Activated T-helper 1 cell treated with anti-CD3 and anti-CD28 coated beads, Interleukin-12 subunit alpha, Interleukin-12 subunit beta, Interleukin-2, Interleukin-4 antibody, amounts not matched to agents 30 ng/mL and 10 ng/mL and 1 ng/mL, durations not matched to agents 14 hours and 24 hours and 36 hours (primary cell): ENCODE measurements around the gene CTTNBP2NL. TPM values are rescaled to one million over a fixed set of nuclear protein-coding genes. Genes with fewer than 3 reads are reported as not detected.

ENCODE experiments used
- DNase-seq: peaks from one replicate; pipeline ENCODE4 v3.0.0; 2021; ENCODE audit warnings: low spot score
- H3K27ac Mint-ChIP-seq: one replicate; pipeline ENCODE4 v1.8.0; 2021; ENCODE audit warnings: mild to moderate bottlenecking, mixed read lengths
- H3K27me3 Mint-ChIP-seq: one replicate; pipeline ENCODE4 v1.8.0; 2022; ENCODE audit warnings: mild to moderate bottlenecking, moderate library complexity, mixed read lengths; ENCODE audit not compliant: insufficient read depth
- H3K36me3 Mint-ChIP-seq: one replicate; pipeline ENCODE4 v1.8.0; 2021; ENCODE audit warnings: low read depth, mixed read lengths
- H3K4me1 Mint-ChIP-seq: one replicate; pipeline ENCODE4 v1.8.0; 2021; ENCODE audit warnings: low read depth, mixed read lengths
- H3K4me3 Mint-ChIP-seq: one replicate; pipeline ENCODE4 v1.8.0; 2021; ENCODE audit warnings: mild to moderate bottlenecking, moderate library complexity, mixed read lengths
- H3K9me3 Mint-ChIP-seq: one replicate; pipeline ENCODE4 v1.8.0; 2021; ENCODE audit warnings: mixed read lengths
- intact Hi-C: fragments of 100-400 bp; cut with micrococcal nuclease; formaldehyde crosslinking; loops from one replicate; pipeline ENCODE4 v1.15.1; 2024
- total RNA-seq: library from RNA; stranded (reverse); gene quantifications from 2 replicates; pipeline ENCODE4 v1.2.3, GENCODE V29; 2022

Gene CTTNBP2NL
- total RNA-seq, 1 donor from 2014 or later: 3.9 TPM

- no peak overlapping the region for H3K27ac Mint-ChIP-seq
- peaks cover 21% of the 10 kb centered on the region for H3K27me3 Mint-ChIP-seq
- no peak for DNase-seq
- H3K36me3 Mint-ChIP-seq: no peaks in the 10 kb centered on the region
- H3K9me3 Mint-ChIP-seq: no peaks in the 10 kb centered on the region
- no peaks in the 10 kb centered on the region for H3K4me1 Mint-ChIP-seq
- intact Hi-C loops: no loop called here
- no peak overlapping the region for H3K4me3 Mint-ChIP-seq
Observed at GRCh38 chr1:112492076-112492475, 96.1 kb downstream of the CTTNBP2NL start.

GRCh38 chr1:112493351-112493750 lies 97.3 kb downstream of the CTTNBP2NL start:
- intact Hi-C loops: no loop called here
- Mint-ChIP-seq H3K36me3 (no peaks in the 10 kb centered on the region), H3K9me3 (no peaks in the 10 kb centered on the region), H3K27me3 (peaks cover 27% of the 10 kb centered on the region), H3K4me1 (no peaks in the 10 kb centered on the region), H3K4me3 (no peak overlapping the region), H3K27ac (no peak overlapping the region)
- DNase-seq: no peak

DNA sequence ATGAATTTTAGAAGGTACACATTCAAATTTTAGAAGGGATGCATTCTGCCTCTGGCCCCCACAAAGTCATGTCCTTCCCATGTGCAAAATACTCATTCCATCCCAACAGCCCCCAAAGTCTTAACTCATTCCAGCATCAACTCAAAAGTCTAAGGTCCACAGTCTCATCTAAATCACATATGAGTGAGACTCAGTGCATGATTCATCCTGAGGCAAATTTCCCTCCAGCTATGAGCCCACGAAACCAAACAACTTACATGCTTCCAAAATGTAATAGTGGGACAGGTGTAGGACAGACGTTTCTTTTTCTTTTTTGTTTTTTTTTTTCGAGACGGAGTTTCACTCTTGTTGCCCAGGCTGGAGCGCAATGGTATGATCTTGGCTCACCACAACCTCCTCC lies 100.3 kb downstream of the CTTNBP2NL start:
- Mint-ChIP-seq H3K27ac (no peak overlapping the region), H3K4me1 (no peaks in the 10 kb centered on the region), H3K4me3 (no peak overlapping the region), H3K27me3 (peaks cover 43% of the 10 kb centered on the region), H3K9me3 (no peaks in the 10 kb centered on the region), H3K36me3 (no peaks in the 10 kb centered on the region)
- no peak for DNase-seq
- intact Hi-C loops: no loop called here

DNA sequence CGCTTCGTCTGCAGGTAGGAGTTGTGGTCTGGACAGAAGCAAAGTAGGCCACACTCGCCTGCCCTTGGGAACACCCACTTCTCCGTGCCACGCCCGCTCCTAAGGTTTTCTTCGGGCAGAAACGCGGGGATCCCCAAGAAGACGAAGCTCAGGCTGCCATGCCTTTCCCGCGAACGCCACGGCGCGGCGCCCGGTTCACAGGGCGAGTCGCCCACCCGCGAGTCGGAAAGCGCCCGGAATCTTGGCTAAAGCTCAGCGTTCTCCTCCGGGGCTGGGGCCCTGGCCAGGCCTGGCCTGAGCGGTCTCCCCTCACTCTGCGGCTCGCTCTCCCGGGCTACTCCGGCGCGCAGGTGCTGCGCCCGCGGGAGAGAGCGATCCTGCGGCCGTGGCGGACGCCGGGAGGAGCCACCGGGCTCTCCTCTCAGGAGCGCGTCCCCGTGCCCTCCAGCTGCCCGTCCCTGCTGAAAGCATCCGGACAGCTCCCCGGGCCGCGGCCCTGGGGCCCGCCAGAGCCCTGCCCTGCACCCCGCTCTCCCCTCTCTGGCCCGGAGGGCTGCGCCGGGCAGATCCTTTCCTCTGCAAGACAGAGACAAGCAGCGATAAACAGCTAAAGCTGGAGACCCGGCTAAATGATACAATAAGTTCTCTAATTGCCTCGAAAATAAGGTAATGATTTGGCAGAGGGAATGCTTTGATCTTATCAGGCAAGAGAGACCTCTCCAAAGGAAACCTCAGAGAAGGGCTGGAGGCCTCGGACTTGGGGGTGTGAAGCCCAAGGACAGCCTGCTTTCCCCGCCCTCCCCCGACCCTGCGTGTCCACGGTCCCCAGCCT lies 106.0 kb downstream of the CTTNBP2NL start:
- H3K27me3 Mint-ChIP-seq: peaks cover 62% of the 10 kb centered on the region
- peaks cover 5% of the 10 kb centered on the region for H3K4me1 Mint-ChIP-seq
- no peaks in the 10 kb centered on the region for H3K9me3 Mint-ChIP-seq
- peak overlapping the region; percentile 63 for H3K4me3 Mint-ChIP-seq
- intact Hi-C loops: loop anchor here (1.0 to 10.0 kb wide), 4 partner anchors 35 to 205 kb away; partner anchors contain the start of genes MOV10 and RHOC
- H3K36me3 Mint-ChIP-seq: no peaks in the 10 kb centered on the region
- H3K27ac Mint-ChIP-seq: no peak overlapping the region
- DNase-seq: peak; percentile 33

DNA sequence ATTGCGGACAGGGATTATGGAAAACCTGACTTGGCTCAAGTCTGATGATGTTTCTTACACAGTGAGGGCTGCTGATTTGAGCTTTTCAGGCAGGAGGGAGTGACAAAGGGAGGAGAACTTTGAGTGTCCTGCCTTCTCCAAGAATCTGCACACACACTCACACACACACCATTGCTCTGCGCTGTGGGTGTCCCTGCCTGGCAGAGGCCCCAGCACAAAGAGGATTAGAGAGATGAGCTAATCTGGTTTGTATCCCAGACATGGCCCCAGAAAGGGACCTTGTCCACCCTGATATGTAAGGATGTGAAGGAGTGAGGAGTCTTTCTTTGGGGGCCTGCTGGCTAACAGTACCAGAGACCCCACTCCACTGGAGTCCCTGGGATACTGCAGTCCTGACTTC lies 106.8 kb downstream of the CTTNBP2NL start:
- no peak for DNase-seq
- H3K36me3 Mint-ChIP-seq: no peaks in the 10 kb centered on the region
- no peak overlapping the region for H3K27ac Mint-ChIP-seq
- H3K27me3 Mint-ChIP-seq: peaks cover 62% of the 10 kb centered on the region
- H3K4me1 Mint-ChIP-seq: peaks cover 5% of the 10 kb centered on the region
- H3K4me3 Mint-ChIP-seq: peak overlapping the region; percentile 34
- H3K9me3 Mint-ChIP-seq: no peaks in the 10 kb centered on the region
- intact Hi-C loops: loop anchor here (1.0 to 10.0 kb wide), 3 partner anchors 36 to 172 kb away; partner anchors contain the start of gene MOV10

- Mint-ChIP-seq H3K36me3 (no peaks in the 10 kb centered on the region), H3K27me3 (peaks cover 65% of the 10 kb centered on the region), H3K4me3 (no peak overlapping the region), H3K27ac (no peak overlapping the region), H3K4me1 (peaks cover 5% of the 10 kb centered on the region), H3K9me3 (no peaks in the 10 kb centered on the region)
- DNase-seq: no peak
- intact Hi-C loops: loop anchor here (10.0 kb wide), 1 partner anchor 171 kb away; the partner anchor contains the start of gene MOV10
Observed at GRCh38 chr1:112504001-112504660, 108.1 kb downstream of the CTTNBP2NL start.

DNA sequence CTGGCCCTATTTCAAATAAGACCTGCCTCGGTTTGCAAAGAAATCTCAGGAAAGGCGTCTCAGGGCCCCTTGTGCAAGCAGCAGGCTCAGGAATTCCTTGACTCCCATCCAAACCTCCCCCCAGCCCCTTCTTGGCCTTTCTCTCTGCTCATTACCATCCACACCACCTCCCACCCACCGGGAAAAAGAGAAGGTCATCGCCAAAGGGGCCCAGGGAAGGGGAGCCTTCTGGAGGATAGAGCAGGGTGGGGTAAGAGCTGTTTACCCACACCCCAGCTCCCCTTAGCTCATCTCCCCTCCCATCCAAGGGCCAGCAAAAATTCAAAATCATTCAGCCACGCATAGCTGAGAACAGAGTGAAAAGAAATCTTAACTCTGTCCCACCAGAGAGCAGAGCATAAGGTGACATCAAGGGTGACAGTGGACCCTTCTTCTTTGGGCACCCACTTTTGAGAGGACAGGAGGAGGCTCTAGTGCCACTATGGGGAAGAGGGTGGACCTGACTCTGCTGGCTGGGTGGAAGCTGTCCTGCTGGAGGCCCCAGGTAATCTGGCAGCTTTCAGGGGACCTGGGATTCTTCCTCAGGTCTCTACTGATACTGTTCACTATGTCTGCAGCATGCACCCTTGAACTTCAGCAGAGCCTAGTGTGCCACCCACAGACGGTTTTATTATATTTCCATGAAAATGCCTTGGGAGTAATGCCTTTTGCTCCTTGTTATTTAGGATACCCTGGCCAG lies 108.8 kb downstream of the CTTNBP2NL start:
- H3K9me3 Mint-ChIP-seq: no peaks in the 10 kb centered on the region
- DNase-seq: no peak
- H3K27ac Mint-ChIP-seq: no peak overlapping the region
- intact Hi-C loops: loop anchor here (10.0 kb wide), 1 partner anchor 170 kb away; the partner anchor contains the start of gene MOV10
- peaks cover 5% of the 10 kb centered on the region for H3K4me1 Mint-ChIP-seq
- no peak overlapping the region for H3K4me3 Mint-ChIP-seq
- H3K36me3 Mint-ChIP-seq: no peaks in the 10 kb centered on the region
- H3K27me3 Mint-ChIP-seq: peaks cover 58% of the 10 kb centered on the region

DNA sequence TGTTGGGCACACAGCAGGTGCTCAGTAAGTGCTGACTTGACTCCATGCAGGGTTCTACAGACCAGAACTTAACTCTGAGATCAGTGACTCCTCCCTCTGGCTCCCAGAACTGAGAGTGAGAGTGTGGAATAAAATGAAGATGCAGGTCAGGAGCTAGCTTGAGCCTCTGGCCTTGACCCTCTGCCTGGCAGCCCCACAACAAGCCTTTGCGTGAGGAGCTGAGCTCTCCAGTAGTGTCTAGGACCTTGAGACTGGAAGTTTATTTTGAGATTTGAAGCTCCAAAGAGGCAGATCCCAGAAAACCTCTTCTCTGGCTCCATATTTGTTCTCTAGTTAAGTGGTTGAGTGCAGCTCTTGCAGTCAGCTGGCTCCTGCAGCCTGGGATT lies 109.4 kb downstream of the CTTNBP2NL start:
- H3K27me3 Mint-ChIP-seq: peaks cover 61% of the 10 kb centered on the region
- H3K27ac Mint-ChIP-seq: no peak overlapping the region
- peaks cover 1% of the 10 kb centered on the region for H3K36me3 Mint-ChIP-seq
- no peak overlapping the region for H3K4me3 Mint-ChIP-seq
- H3K9me3 Mint-ChIP-seq: no peaks in the 10 kb centered on the region
- intact Hi-C loops: loop anchor here (10.0 kb wide), 1 partner anchor 169 kb away; the partner anchor contains the start of gene MOV10
- no peak for DNase-seq
- peaks cover 5% of the 10 kb centered on the region for H3K4me1 Mint-ChIP-seq

GRCh38 chr1:112505878-112506277 lies 109.9 kb downstream of the CTTNBP2NL start:
- peaks cover 1% of the 10 kb centered on the region for H3K36me3 Mint-ChIP-seq
- no peak overlapping the region for H3K27ac Mint-ChIP-seq
- H3K27me3 Mint-ChIP-seq: peaks cover 65% of the 10 kb centered on the region
- no peak for DNase-seq
- no peaks in the 10 kb centered on the region for H3K9me3 Mint-ChIP-seq
- no peak overlapping the region for H3K4me3 Mint-ChIP-seq
- peaks cover 5% of the 10 kb centered on the region for H3K4me1 Mint-ChIP-seq
- intact Hi-C loops: loop anchor here (10.0 kb wide), 1 partner anchor 169 kb away; the partner anchor contains the start of gene MOV10

- DNase-seq: no peak
- H3K4me3 Mint-ChIP-seq: no peak overlapping the region
- no peaks in the 10 kb centered on the region for H3K9me3 Mint-ChIP-seq
- peaks cover 62% of the 10 kb centered on the region for H3K27me3 Mint-ChIP-seq
- H3K4me1 Mint-ChIP-seq: peaks cover 5% of the 10 kb centered on the region
- H3K27ac Mint-ChIP-seq: no peak overlapping the region
- H3K36me3 Mint-ChIP-seq: peaks cover 1% of the 10 kb centered on the region
- intact Hi-C loops: loop anchor here (10.0 kb wide), 1 partner anchor 168 kb away; the partner anchor contains the start of gene MOV10
Observed at GRCh38 chr1:112506306-112506705, 110.3 kb downstream of the CTTNBP2NL start.

DNA sequence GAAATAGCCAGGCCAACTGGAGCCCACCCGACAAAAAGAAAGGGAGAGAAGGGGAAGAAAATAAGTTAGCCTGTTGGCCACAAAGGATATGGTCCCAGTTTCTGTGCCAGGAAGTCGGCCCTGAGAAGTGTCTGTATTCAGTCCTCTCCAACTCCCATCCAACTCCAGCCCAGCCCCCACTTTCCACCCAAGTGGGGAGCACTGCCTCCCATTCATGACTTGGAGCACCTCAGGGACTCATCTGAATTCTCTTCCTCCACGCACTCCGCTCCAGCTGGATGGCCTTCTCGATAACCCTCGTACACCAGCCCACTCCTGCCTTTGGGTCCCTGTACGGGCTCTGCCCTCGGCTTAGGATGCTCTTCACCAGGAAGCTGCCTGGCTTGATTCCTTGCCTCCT lies 110.7 kb downstream of the CTTNBP2NL start:
- Mint-ChIP-seq H3K27me3 (peaks cover 59% of the 10 kb centered on the region), H3K4me3 (no peak overlapping the region), H3K9me3 (no peaks in the 10 kb centered on the region), H3K36me3 (peaks cover 1% of the 10 kb centered on the region), H3K27ac (no peak overlapping the region), H3K4me1 (peaks cover under 1% of the 10 kb centered on the region)
- DNase-seq: no peak
- intact Hi-C loops: loop anchor here (10.0 kb wide), 1 partner anchor 168 kb away; the partner anchor contains the start of gene MOV10

GRCh38 chr1:112507336-112507735 lies 111.3 kb downstream of the CTTNBP2NL start:
- H3K27me3 Mint-ChIP-seq: peaks cover 62% of the 10 kb centered on the region
- DNase-seq: no peak
- H3K4me1 Mint-ChIP-seq: no peaks in the 10 kb centered on the region
- intact Hi-C loops: loop anchor here (10.0 kb wide), 1 partner anchor 167 kb away; the partner anchor contains the start of gene MOV10
- peak overlapping the region; percentile 79 for H3K4me3 Mint-ChIP-seq
- H3K36me3 Mint-ChIP-seq: peaks cover 1% of the 10 kb centered on the region
- no peaks in the 10 kb centered on the region for H3K9me3 Mint-ChIP-seq
- H3K27ac Mint-ChIP-seq: no peak overlapping the region
